ENCODE data around the gene TCAF1.

Gene TCAF1

GRCh38 chr7:143945423-143945822, 43.4 kb upstream of the TCAF1 start:
- H3K4me2 ChIP-seq (ENCODE audit: low read length): no peak overlapping the region

GRCh38 chr7:143938379-143939243, 36.6 kb upstream of the TCAF1 start:
- H3K4me3 ChIP-seq (ENCODE audit: low read length): no peak overlapping the region
- no peak for TF ChIP-seq CTCF (IDR thresholded peaks at IDR 0.05; ENCODE audit: low read depth, low read length, poor library complexity, severe bottlenecking)
- no peak for TF ChIP-seq EZH2phosphoT487 (IDR thresholded peaks at IDR 0.05; ENCODE audit: borderline replicate concordance, low read length)

More at GRCh38 chr7:143945423-143945822, 43.4 kb upstream of the TCAF1 start:
- Histone ChIP-seq H3K36me3 (ENCODE audit: control insufficient read depth, low read length) (no peaks in the 10 kb centered on the region), H3K27me3 (ENCODE audit: control insufficient read depth, low read length) (no peaks in the 10 kb centered on the region), H3K4me1 (ENCODE audit: control insufficient read depth, low read length) (no peaks in the 10 kb centered on the region), H3K79me2 (ENCODE audit: control insufficient read depth, low read length) (no peaks in the 10 kb centered on the region), H3K9me2 (replicated peaks; ENCODE audit: control insufficient read depth, low read length) (no peaks in the 10 kb centered on the region), H4K20me1 (ENCODE audit: control insufficient read depth, insufficient read depth, low read depth, low read length) (no peaks in the 10 kb centered on the region), H3K4me3 (ENCODE audit: low read length) (no peak overlapping the region), H3K27ac (ENCODE audit: low read depth, low read length) (no peak overlapping the region), H3K9me3 (ENCODE audit: control insufficient read depth, insufficient read depth, low read length) (no peaks in the 10 kb centered on the region), H3F3A (ENCODE audit: control insufficient read depth, insufficient read depth) (no peaks in the 10 kb centered on the region)
- TF ChIP-seq CTCF (IDR thresholded peaks at IDR 0.05; ENCODE audit: low read depth, low read length, poor library complexity, severe bottlenecking): no peak
- 0 out of 2 replicates have a peak, but pooled peaks have one; percentile 4 for TF ChIP-seq EZH2phosphoT487 (IDR thresholded peaks at IDR 0.05; ENCODE audit: borderline replicate concordance, low read length)

GRCh38 chr7:143936087-143937009, 34.4 kb upstream of the TCAF1 start:
- H3K4me3 ChIP-seq (ENCODE audit: low read length): no peak overlapping the region
- TF ChIP-seq CTCF (IDR thresholded peaks at IDR 0.05; ENCODE audit: low read depth, low read length, poor library complexity, severe bottlenecking) (no peak), EZH2phosphoT487 (IDR thresholded peaks at IDR 0.05; ENCODE audit: borderline replicate concordance, low read length) (no peak)
- H4K20me1 ChIP-seq (ENCODE audit: control insufficient read depth, insufficient read depth, low read depth, low read length): no peaks in the 10 kb centered on the region
- H3K9me3 ChIP-seq (ENCODE audit: control insufficient read depth, insufficient read depth, low read length): no peaks in the 10 kb centered on the region
- no peaks in the 10 kb centered on the region for H3K27me3 ChIP-seq (ENCODE audit: control insufficient read depth, low read length)
- H3K36me3 ChIP-seq (ENCODE audit: control insufficient read depth, low read length): no peaks in the 10 kb centered on the region
- H3F3A ChIP-seq (ENCODE audit: control insufficient read depth, insufficient read depth): no peaks in the 10 kb centered on the region
- H3K27ac ChIP-seq (ENCODE audit: low read depth, low read length): no peak overlapping the region
- no peaks in the 10 kb centered on the region for H3K79me2 ChIP-seq (ENCODE audit: control insufficient read depth, low read length)
- no peaks in the 10 kb centered on the region for H3K9me2 ChIP-seq (replicated peaks; ENCODE audit: control insufficient read depth, low read length)
- no peaks in the 10 kb centered on the region for H3K4me1 ChIP-seq (ENCODE audit: control insufficient read depth, low read length)
- no peak overlapping the region for H3K4me2 ChIP-seq (ENCODE audit: low read length)

More at GRCh38 chr7:143938379-143939243, 36.6 kb upstream of the TCAF1 start:
- no peak overlapping the region for H3K4me2 ChIP-seq (ENCODE audit: low read length)
- no peak overlapping the region for H3K27ac ChIP-seq (ENCODE audit: low read depth, low read length)
- H3K9me2 ChIP-seq (replicated peaks; ENCODE audit: control insufficient read depth, low read length): no peaks in the 10 kb centered on the region
- H3K9me3 ChIP-seq (ENCODE audit: control insufficient read depth, insufficient read depth, low read length): no peaks in the 10 kb centered on the region
- H3K27me3 ChIP-seq (ENCODE audit: control insufficient read depth, low read length): no peaks in the 10 kb centered on the region
- H4K20me1 ChIP-seq (ENCODE audit: control insufficient read depth, insufficient read depth, low read depth, low read length): no peaks in the 10 kb centered on the region
- no peaks in the 10 kb centered on the region for H3K79me2 ChIP-seq (ENCODE audit: control insufficient read depth, low read length)
- H3F3A ChIP-seq (ENCODE audit: control insufficient read depth, insufficient read depth): no peaks in the 10 kb centered on the region
- no peaks in the 10 kb centered on the region for H3K4me1 ChIP-seq (ENCODE audit: control insufficient read depth, low read length)
- H3K36me3 ChIP-seq (ENCODE audit: control insufficient read depth, low read length): no peaks in the 10 kb centered on the region
